Glutamatergic neuron (in vitro differentiated cells): ENCODE results near the gene LRRC7. TPM values are rescaled to one million over a fixed set of nuclear protein-coding genes. Genes with fewer than 3 reads are reported as not detected.

ENCODE experiments used
- DNase-seq: peaks from one replicate; pipeline ENCODE4 v3.0.0; 2022
- H3K27ac Mint-ChIP-seq: one replicate; pipeline ENCODE4 v1.8.0; 2020; ENCODE audit warnings: mild to moderate bottlenecking, mixed read lengths, inconsistent platforms; ENCODE audit not compliant: unreplicated experiment
- H3K27me3 Mint-ChIP-seq: one replicate; pipeline ENCODE4 v1.8.0; 2020; ENCODE audit warnings: mild to moderate bottlenecking, moderate library complexity, mixed read lengths, inconsistent platforms; ENCODE audit not compliant: unreplicated experiment
- H3K36me3 Mint-ChIP-seq: one replicate; pipeline ENCODE4 v1.8.0; 2020; ENCODE audit warnings: mild to moderate bottlenecking, mixed read lengths, inconsistent platforms; ENCODE audit not compliant: unreplicated experiment
- H3K4me1 Mint-ChIP-seq: one replicate; pipeline ENCODE4 v1.8.0; 2020; ENCODE audit warnings: mild to moderate bottlenecking, low read depth, mixed read lengths, inconsistent platforms; ENCODE audit not compliant: unreplicated experiment
- H3K4me3 Mint-ChIP-seq: one replicate; pipeline ENCODE4 v1.8.0; 2020; ENCODE audit warnings: mild to moderate bottlenecking, mixed read lengths, inconsistent platforms; ENCODE audit not compliant: unreplicated experiment
- H3K9me3 Mint-ChIP-seq: one replicate; pipeline ENCODE4 v1.8.0; 2020; ENCODE audit warnings: mild to moderate bottlenecking, moderate library complexity, mixed read lengths, inconsistent platforms; ENCODE audit not compliant: unreplicated experiment
- total RNA-seq: library from RNA; stranded (reverse); fragmentation: NEBNext Ultra II Directional; extraction: Animal tissue kit (Norgen Biotek cat#: 25700); gene quantifications from one replicate; pipeline ENCODE4 v1.2.1, GENCODE V29; 2021; ENCODE audit not compliant: unreplicated experiment
- TF ChIP-seq, protein P1 (sequence below): fragments of 200-600 bp; sonication (generic); IDR thresholded peaks from one replicate; pipeline ENCODE4 v1.5.0; 2021; ENCODE audit not compliant: partially characterized antibody, unreplicated experiment

Gene LRRC7
- total RNA-seq, 1 donor from 2014 or later: 19.1 TPM

DNA sequence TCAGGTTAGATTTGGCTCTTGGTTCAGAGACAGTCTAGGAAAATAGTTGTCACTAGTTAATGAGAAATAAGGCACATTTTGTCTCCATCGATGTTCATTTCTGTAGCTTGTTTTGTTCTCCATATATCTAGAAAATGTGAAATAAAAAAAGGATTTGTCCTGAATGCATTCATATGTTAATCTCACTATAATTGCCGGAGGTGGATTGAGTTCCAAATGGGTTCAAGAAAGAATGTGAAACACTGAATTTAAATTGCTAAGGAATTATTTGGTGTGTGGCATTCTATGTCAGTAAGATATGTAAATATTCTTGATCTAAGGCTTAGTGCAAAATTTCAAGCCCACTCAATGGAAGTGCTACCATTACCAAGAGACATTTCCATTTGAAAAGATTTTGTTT lies 176.7 kb downstream of the LRRC7 start:
- Mint-ChIP-seq H3K4me1 (peaks cover 9% of the 10 kb centered on the region), H3K27ac (no peak overlapping the region), H3K36me3 (no peaks in the 10 kb centered on the region), H3K4me3 (no peak overlapping the region), H3K27me3 (peaks cover 1% of the 10 kb centered on the region), H3K9me3 (no peaks in the 10 kb centered on the region)
- TF ChIP-seq, protein P1, sequence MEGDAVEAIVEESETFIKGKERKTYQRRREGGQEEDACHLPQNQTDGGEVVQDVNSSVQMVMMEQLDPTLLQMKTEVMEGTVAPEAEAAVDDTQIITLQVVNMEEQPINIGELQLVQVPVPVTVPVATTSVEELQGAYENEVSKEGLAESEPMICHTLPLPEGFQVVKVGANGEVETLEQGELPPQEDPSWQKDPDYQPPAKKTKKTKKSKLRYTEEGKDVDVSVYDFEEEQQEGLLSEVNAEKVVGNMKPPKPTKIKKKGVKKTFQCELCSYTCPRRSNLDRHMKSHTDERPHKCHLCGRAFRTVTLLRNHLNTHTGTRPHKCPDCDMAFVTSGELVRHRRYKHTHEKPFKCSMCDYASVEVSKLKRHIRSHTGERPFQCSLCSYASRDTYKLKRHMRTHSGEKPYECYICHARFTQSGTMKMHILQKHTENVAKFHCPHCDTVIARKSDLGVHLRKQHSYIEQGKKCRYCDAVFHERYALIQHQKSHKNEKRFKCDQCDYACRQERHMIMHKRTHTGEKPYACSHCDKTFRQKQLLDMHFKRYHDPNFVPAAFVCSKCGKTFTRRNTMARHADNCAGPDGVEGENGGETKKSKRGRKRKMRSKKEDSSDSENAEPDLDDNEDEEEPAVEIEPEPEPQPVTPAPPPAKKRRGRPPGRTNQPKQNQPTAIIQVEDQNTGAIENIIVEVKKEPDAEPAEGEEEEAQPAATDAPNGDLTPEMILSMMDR: no peak
- no peak for DNase-seq

DNA sequence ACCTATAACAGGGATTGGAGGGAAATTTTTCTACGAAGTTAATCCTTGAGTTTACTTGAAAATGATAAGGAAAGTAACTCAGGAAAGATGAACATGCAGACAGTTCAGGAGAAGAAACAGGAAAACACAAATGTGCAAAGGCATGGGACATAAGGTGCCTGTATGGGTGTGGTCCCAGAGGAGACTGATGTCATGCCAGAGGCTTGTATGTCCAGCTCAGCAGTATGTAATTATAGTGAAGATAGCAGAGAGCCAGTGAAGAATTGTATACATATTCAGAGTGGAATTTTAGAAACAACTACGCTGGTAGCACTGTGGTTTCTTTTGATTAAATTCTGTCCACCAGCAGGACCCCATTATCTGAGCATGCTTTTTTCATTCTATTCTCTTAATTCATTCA lies 179.5 kb downstream of the LRRC7 start:
- no peak for DNase-seq
- Mint-ChIP-seq H3K4me3 (no peak overlapping the region), H3K4me1 (peaks cover 6% of the 10 kb centered on the region), H3K36me3 (no peaks in the 10 kb centered on the region), H3K27ac (peak overlapping the region; percentile 76), H3K27me3 (no peaks in the 10 kb centered on the region), H3K9me3 (no peaks in the 10 kb centered on the region)
- TF ChIP-seq, protein P1: no peak

DNA sequence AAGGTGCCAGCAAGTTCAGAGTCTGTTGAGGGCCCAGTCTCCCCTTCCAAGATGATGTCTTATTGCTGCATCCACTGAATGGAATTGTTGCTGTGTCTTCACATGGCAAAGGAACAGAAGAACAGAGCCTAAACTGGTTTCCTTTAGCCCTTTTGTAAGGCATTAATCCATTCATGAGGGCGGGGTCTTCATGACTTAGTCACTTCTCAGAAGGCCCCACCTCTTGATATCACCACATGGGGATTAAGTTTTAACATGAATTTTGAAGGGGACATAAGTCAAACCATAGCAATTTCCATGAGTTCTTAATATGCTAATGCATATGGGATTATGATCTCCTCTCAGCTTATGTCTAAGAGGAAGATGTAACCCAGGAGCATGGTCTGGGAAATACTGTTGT lies 182.9 kb downstream of the LRRC7 start:
- TF ChIP-seq, protein P1: no peak
- no peak overlapping the region for H3K27ac Mint-ChIP-seq
- no peaks in the 10 kb centered on the region for H3K9me3 Mint-ChIP-seq
- peaks cover 6% of the 10 kb centered on the region for H3K4me1 Mint-ChIP-seq
- H3K27me3 Mint-ChIP-seq: no peaks in the 10 kb centered on the region
- no peak for DNase-seq
- no peaks in the 10 kb centered on the region for H3K36me3 Mint-ChIP-seq
- H3K4me3 Mint-ChIP-seq: no peak overlapping the region

DNA sequence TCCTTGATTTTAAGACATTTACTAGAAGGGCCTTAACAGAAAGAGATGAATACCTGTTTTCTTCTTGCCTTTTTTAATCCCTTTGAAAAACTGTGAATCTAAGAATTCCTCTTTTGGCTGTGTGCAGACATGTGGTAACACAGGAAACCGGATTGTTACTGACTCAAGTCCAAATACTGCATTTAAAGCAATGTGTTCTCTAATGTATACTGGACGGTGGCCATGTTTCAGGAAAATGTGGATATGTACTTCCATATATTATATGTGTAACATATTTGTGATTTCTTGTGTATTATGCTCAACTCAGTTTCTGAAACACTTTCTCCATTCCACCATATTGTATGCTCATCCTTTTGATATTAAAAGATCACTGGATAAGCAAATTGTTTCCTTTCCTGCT lies 185.1 kb downstream of the LRRC7 start:
- Mint-ChIP-seq H3K9me3 (no peaks in the 10 kb centered on the region), H3K4me3 (no peak overlapping the region), H3K27ac (no peak overlapping the region), H3K4me1 (no peaks in the 10 kb centered on the region), H3K36me3 (no peaks in the 10 kb centered on the region), H3K27me3 (no peaks in the 10 kb centered on the region)
- DNase-seq: no peak
- TF ChIP-seq, protein P1: no peak

DNA sequence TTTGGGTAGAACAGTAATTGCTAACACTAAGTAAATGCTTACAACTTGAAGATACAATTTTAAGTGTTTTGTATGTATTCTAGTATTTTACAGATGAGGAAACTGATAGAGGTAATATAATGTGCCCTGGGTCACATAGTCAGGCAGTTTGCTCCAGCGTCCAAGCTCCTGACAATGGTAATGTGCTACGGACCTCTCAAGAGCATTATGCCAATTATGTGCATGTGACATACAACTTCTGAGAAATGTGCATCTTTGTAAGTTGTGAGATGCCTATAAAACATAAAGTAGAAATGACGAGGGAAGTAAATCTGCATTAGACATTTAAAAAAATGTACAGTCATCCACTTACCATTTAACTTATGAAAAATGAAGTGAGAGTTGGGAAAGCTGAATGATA lies 186.8 kb downstream of the LRRC7 start:
- H3K4me1 Mint-ChIP-seq: no peaks in the 10 kb centered on the region
- no peaks in the 10 kb centered on the region for H3K36me3 Mint-ChIP-seq
- no peaks in the 10 kb centered on the region for H3K27me3 Mint-ChIP-seq
- no peak for DNase-seq
- TF ChIP-seq, protein P1: no peak
- H3K27ac Mint-ChIP-seq: no peak overlapping the region
- H3K4me3 Mint-ChIP-seq: no peak overlapping the region
- no peaks in the 10 kb centered on the region for H3K9me3 Mint-ChIP-seq
